HG03565 (cell line): ENCODE measurements around the gene ABHD17C.

Experiments used
- ATAC-seq: cut with Tn5 transposase; IDR thresholded peaks from one replicate; pipeline ENCODE4 v1.9.1; 2021; ENCODE audit warnings: mild to moderate bottlenecking, moderate library complexity; ENCODE audit not compliant: unreplicated experiment

ABHD17C gene

DNA sequence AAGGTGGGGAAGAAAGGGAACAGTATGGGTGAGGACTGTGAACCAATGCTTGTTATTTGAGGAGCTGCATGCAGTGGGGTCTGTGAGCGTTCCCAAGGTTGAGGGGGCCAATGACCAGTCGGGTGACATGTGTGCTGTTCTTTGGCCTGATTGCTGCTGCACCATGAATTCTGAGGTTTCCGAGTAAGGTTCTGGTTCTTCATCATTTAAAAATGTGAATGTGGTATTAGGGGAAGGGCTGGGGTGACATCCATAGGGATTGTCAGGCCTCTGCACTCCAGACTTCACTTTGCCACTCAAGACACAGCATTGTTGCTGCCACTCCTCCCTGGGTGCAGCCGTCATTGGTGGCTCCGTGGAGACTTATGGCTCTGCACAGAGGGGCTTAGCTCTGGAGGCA is 32.5 kb downstream of the ABHD17C start:
- no peak for ATAC-seq

DNA sequence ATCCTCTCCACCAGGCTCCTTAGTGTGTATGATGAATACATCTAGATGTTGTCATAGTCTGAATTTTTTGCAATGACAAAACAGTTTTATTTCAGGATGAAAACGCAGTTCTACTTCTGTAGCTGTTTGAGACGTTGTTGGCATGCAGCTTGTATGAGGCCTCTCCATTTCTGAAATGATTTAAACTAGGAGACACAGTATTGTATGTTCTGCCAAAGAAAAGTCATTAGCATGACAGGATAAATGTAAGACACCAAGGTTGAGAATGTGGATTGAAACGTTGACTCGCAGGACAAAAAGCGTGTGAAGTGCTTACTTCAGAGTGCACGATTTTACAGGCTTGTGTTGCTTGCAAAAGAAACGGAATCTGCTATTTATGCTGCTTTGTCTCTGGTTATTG is 35.3 kb downstream of the ABHD17C start:
- ATAC-seq, result no peak

- ATAC-seq, result no peak
Observed at GRCh38 chr15:80730926-80731325, 35.8 kb downstream of the ABHD17C start.

DNA sequence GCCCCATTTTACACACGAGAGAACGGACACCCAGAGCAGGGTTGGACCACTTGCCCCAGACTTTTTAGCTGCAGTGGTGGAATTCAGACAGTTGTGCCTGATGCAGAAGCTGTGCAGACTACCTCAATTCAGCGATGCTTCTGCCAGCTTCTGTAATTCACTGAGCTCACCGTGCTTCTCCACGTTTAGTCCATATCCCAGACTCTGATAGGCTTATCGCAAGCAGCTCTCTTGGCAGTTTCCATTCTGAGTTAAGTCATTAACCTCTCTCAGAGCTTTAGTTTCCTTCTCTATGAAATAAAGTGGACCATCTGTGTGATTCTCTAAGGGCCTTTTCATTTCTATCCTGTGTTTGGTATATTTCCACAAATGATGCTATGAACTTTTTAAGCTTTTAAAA is 37.1 kb downstream of the ABHD17C start:
- no peak for ATAC-seq

- ATAC-seq, result no peak
Observed at GRCh38 chr15:80732818-80733217, 37.7 kb downstream of the ABHD17C start.

DNA sequence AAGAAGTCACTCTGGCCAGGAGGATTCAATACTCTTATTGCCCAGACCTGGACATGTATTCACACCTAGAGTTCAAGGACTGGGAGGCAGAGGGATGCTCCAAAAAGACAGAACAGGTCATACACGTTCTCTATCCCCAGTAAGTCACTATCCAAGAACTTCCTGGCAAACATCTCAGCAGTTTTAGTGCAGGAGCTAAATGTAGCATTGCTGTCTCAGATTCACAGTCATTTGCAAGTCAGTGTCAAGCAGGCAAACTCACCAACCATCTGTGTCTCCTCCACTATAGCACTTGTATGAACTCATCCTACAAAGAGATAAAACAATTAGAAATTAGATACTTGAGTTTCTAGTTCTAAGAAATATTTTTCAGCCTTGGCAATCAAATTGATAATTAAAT is 38.4 kb downstream of the ABHD17C start:
- ATAC-seq, result no peak

DNA sequence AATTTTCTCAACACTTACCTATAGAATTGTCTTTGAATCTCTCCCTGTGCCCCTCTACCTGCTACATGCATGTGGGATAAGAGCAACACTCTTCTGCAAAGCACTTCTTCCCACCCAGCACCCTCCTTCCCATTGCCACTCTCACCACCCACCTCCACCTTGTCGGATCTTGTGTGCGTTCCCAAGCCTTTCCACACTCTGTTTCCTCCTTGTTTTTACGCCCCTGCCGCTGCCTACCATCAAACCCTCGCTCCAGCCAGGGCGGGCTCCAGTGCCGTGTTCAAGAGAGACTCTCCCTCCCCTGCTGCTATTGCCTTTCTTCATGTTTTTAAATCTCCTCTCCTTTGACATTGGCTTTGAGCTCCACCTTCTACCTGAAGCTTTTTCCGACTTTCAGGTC is 40.2 kb downstream of the ABHD17C start:
- ATAC-seq, result no peak

- no peak for ATAC-seq
Observed at GRCh38 chr15:80736560-80736959, 41.5 kb downstream of the ABHD17C start.

DNA sequence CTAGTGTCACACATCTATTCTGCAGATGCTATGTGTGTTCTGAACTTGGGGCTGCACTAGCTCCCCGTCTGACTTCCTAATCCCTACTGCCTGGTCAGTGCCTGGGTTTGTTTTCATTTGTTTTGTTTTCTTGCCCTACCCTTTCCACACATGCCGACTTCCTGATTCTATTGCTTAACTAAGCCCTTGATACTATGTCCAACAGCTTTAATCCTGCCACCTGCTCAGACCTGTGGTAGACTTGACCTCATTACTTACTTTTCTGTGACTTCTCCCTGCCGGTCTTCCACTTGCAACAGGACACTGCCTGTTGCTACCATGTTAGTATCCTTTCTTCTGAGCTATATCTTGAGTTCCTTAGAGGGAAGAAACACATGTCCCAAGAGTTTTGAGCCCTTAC is 44.8 kb downstream of the ABHD17C start:
- ATAC-seq, result no peak

DNA sequence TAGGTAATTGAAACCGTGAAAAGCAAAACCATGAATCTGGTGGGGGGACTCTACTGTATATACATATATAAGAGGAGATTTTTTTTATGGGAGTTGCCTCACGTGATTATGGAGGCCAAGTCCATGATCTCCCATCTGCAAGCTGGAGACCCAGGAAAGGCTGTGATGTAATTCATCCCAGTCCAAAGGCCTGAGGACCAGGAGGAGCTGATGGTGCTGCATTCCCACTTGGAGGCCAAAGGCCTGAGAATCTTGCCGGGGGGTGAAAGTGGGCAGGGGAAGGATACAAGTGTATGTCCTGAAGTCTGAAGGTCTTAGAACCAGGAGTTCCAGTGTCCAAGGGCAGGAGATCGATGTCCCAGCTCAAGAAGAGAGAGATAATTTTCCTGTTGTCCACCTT is 47.0 kb downstream of the ABHD17C start:
- ATAC-seq, result no peak

GRCh38 chr15:80743189-80743833 is 48.2 kb downstream of the ABHD17C start:
- ATAC-seq, result no peak

DNA sequence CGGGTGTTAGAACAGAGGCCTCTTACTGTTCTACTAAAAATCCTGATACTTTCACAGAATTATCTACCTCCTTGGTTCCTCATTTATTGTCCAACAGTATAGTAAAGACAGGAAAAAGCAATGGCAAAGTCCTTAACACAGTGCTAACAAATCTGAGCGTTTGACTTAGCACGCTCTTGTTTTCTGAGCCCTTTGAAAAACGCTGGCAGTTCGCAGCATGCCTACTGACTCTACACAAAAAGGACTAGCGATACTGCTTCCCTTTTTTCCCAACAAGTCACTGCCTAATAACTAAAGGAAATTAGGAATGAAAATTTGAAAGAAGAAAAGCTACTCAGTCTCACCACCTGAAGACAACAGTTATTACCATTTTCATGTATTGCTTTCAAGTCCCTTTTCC is 49.3 kb downstream of the ABHD17C start:
- no peak for ATAC-seq

GRCh38 chr15:80744826-80745225 is 49.7 kb downstream of the ABHD17C start:
- ATAC-seq, result no peak

GRCh38 chr15:80745888-80746287 is 50.8 kb downstream of the ABHD17C start:
- ATAC-seq, result no peak

DNA sequence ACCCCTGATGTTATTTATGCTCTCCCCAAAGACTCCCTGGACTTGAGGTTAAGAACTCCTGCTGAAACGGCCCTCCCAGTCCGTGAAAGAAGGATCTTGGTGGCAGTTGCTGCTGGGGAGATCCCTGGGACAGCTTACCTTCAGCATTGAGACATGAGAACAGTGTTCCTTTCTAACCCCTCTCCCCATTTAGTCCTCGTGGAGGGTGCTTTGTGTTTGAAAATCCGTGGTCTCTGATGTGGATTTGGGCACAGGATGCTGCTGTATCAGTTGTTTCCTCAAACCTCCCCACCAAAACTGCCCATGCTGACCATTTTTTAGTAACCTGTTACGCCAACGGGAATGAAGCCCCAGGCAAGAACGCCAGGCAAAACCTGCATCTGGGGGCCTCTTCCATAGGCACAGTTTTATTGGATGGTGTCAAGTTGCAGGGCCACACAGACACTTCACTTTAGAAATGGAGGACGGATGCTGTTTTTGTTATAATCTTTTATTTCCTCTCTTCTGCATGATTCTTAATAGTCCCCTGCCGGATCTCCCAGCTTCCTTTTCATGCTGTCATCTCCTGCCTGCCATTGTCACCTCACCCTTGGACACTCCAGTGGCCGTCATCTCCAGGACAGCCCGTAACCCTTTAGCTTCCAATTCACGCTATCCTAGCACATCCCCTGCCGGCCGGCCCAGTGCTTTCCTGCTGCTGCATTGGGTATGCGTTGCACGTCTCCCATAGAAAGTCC is 52.4 kb downstream of the ABHD17C start:
- no peak for ATAC-seq

DNA sequence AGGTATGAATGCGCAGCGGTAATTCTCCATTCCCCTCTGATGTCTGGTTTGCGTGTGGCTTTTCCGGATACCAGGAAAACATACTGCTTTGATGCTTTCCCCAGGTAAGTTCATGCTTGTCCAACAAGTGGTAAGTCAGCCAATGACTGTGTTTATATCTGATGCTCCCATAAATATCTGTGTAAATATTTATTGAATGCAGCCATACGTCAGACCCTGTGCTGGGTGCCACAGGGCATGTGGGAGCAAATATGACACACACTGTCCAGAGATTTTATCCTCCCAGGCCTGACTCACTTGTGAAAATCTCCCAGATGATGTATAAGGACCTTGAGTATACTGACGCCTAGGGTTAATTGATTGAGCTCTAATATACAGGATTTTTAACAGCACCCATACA is 54.5 kb downstream of the ABHD17C start:
- no peak for ATAC-seq

DNA sequence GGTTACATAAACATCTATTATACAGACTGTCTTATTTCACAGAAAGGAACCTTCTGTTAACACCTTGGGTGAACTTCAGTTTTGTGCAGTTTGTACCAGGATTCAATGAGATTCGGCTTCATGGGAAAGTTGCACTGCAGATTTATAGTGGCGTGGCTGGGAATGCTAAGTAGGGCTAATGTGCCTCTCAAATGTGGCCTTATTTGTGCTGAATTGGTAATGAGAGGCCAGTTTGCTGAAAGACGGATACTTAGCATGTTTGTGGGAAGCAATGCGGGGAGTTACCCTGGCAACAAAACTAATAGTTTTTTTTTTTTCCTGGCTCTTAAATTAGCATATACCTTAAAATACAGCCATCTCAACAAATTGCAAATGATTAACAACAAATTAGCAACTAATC is 55.5 kb downstream of the ABHD17C start:
- no peak for ATAC-seq

GRCh38 chr15:80752204-80752603 is 57.1 kb downstream of the ABHD17C start:
- no peak for ATAC-seq

- ATAC-seq, result no peak
Observed at GRCh38 chr15:80753161-80753560, 58.1 kb downstream of the ABHD17C start.

- ATAC-seq, result no peak
Observed at GRCh38 chr15:80754014-80754413, 58.9 kb downstream of the ABHD17C start.

- ATAC-seq, result no peak
Observed at GRCh38 chr15:80755885-80756284, 60.8 kb downstream of the ABHD17C start.

DNA sequence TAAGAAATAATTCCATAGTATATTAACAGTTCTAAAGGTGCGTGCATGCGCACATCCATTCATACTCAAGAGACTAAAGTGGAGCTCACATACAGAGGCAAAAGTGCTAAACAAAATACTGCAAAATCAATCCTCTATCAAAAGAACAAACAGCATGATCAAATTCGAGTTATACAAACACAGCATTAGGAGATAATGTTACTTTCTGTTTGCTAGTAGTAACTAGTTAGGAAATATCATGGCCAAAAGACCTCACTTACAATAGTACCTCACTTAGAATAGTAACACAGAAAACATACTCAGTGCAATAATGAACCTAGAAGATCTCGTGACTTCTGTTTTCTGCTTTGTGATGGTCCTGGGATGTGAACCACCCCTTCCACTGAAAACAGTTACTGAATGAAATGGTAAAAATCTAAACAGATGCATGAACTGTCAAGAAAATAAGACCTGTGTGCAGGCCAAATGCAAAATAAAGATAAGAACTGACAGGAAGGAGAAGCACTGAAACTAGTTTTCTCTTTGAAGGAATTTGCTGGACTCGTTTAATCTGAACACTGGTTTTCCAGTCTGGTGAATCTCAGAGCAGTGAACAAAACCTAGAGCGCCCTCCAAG is 63.1 kb downstream of the ABHD17C start:
- ATAC-seq, result no peak
